Umbilical cord (tissue), 2 donors: ENCODE results near the gene SLC12A4. TPM values are rescaled to one million over a fixed set of nuclear protein-coding genes. Genes with fewer than 3 reads are reported as not detected.

Experiments used
- DNase-seq: peaks from one replicate; pipeline ENCODE4 v3.0.0-alpha.2; 2015; ENCODE audit warnings: low spot score
- total RNA-seq: library from RNA; depleted of rRNA; stranded (reverse); fragments of >200 nt; gene quantifications from one replicate; pipeline ENCODE4 v1.2.3, GENCODE V29; 2014; ENCODE audit warnings: low replicate concordance; ENCODE audit not compliant: insufficient read depth

SLC12A4 gene
- total RNA-seq, 1 donor from 2014 or later, result 40.0 TPM

DNA sequence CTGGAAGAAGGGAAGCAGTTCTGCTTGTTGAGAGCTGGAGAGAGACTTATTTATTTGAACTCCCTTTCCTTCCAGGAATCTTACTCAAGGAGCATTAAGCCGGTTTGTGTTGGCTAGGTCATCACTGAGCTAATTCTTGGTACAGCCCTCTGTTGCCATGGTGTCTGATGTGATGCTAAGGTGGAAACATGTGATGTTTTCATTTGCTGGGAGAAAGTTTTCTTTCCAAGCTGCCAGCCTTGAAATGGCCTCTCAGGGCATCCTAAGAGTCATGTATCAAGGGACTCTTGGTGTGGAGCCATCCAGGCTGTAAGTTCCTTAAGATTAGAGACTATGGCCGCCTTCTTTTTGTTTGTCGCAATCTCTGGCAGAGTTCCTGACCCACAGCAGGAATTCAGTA, 71.2 kb downstream of the SLC12A4 start:
- peak; percentile 50 for DNase-seq

DNA sequence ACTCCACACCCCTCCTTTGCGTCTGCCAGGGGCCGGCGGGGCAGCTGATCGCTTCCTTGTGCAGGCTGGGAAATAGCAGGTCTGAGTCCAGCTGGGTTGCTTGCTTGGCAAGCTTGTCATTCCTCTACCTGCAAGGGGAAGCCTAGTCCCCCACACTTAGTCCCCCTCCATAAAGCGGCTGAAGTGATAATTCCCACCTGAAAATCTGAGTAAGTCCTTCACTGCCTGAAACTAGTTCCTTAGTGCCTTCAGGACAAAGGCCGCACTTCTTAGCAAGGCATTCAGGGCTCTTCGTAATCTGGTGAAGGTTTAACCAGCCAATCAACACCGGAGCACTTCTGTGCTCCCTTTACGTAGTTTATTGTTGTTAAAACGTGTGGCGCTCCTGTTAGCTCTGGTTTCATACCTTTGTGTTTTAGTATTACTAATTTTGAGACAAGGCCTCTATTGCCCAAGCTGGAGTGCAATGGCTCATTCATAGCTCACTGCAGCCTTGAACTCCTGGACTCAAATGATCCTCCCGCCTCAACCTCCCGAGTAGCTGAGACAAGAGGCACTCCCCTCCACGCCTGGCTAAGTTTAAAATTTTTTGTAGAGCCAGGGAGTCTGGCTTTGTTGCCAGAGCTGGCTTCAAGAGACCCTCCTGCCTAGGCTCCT, 74.6 kb downstream of the SLC12A4 start:
- no peak for DNase-seq

Other genes starting within 250 kb of the SLC12A4 start
- 14.0 TPM for gene GFOD2, start 249.3 kb downstream of the SLC12A4 start, total RNA-seq
- gene RANBP10, start 162.1 kb downstream of the SLC12A4 start, total RNA-seq, result 2.4 TPM
- gene TSNAXIP1, start 161.7 kb downstream of the SLC12A4 start, total RNA-seq, result 0.24 TPM
- gene THAP11, start 126.3 kb downstream of the SLC12A4 start, total RNA-seq, result 32.3 TPM
- gene NUTF2, start 121.7 kb downstream of the SLC12A4 start, total RNA-seq, result 112 TPM
- gene CENPT, start 120.9 kb downstream of the SLC12A4 start, total RNA-seq, result 70.1 TPM
- 79.0 TPM for gene EDC4, start 95.6 kb downstream of the SLC12A4 start, total RNA-seq
- gene NRN1L, start 83.8 kb downstream of the SLC12A4 start, total RNA-seq, result not detected
- 11.3 TPM for gene PSKH1, start 75.4 kb downstream of the SLC12A4 start, total RNA-seq
- 0.48 TPM for gene CTRL, start 36.8 kb downstream of the SLC12A4 start, total RNA-seq
- 29.9 TPM for gene PSMB10, start 31.8 kb downstream of the SLC12A4 start, total RNA-seq
- 22.1 TPM for gene LCAT, start 24.5 kb downstream of the SLC12A4 start, total RNA-seq
- gene DPEP3, start 11.9 kb upstream of the SLC12A4 start, total RNA-seq, result not detected
- 5.1 TPM for gene DPEP2, start 30.8 kb upstream of the SLC12A4 start, total RNA-seq
- gene DPEP2NB, start 47.3 kb upstream of the SLC12A4 start, total RNA-seq, result not detected
- gene DDX28, start 54.6 kb upstream of the SLC12A4 start, total RNA-seq, result 12.3 TPM
- 5.8 TPM for gene DUS2, start 54.6 kb upstream of the SLC12A4 start, total RNA-seq
- gene NFATC3, start 116.7 kb upstream of the SLC12A4 start, total RNA-seq, result 22.6 TPM